ENCODE results near the gene PICK1.
A peak's percentile ranks its signal among the peaks of the same experiment; 100 is the strongest.

Gene PICK1

DNA sequence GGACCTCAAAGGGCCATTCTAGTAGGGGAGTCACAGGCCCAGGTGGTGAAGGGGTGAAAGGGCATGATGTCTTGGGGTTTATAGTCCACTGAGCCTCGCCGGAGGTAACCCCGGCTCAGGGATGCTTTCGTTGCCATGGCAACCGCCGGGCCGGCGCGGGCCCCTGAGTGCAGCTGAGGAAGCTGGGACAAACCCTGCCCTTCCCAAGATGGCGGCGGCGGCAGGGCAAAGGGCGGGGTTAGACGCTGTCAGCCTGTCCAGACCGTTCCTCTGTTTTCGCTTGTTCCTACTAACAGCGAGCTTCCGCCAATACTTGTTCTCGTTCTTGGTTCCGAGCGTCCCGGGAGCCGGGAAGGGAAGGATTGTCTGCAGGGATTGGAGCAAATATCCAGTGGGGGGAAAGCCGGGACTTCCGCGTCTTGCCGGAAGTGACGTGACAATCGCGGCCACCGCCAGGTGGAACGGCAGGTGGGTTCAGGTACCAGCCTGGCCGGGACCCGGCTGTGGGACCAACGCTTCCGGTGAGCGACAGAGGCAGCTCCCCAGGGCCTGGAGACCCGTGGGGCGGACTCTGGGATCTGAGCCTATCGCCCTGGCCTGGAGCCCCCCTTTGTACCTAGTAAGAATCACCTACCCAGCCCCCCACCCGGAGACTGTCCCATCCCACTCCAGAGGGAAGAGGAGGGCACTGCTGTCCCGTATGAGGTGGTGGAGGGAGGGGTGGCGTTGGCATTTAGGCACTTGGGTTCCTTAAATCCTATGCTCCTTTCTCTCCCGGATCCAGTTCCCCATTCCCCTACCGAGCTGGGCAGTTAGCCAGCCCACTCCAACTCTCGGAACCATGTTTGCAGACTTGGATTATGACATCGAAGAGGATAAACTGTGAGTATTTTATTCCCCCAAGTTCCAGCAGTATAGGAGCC, at the start of gene PICK1:
PICK1 (plus strand) TSS at position 436 of the 923 bp plus-strand sequence; CDS start at position 842, 406 bp downstream.
- DNase-seq: peak; percentile 90

DNA sequence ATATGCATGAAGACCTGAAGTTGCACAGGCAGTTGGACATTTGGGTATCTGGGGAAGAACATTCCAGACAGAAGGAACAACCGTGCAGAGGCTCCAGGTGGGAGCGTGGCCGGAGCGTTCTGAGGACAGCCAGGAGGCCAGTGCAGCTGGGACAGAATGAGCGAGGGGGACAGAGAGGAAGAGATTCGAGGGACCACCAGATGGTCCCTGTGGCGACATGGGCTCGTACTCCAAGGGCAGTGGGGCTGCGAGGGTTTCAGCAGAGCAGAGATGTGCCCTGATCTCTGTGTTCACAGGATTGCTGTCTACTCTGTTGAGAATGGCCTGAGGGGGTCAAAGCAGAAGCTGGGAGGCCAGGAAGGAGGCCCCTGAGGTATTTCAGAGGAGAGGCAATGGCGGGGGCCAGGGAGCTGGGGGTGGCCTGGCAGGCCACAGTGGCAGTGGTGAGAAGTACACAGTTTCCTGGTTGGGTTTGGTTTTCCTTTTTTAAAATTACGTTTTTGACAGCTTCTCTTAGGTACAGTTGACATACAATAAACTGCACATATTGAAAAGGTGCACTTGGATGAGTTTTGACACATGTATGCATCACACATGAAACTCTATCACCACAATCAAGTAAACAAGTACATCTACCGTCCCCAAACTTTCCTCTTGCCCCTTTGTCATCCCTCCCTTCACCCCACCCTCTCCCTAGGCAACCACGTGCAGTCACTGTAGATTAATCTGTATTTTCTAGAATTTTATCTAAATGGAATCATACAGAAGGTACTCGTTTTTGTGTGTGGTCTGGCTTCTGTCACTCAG, 48.0 kb upstream of the PICK1 start:
- no peak for DNase-seq

- DNase-seq: no peak
Observed at GRCh38 chr22:38012604-38013072, 44.6 kb upstream of the PICK1 start.

GRCh38 chr22:38014083-38014482, 43.1 kb upstream of the PICK1 start:
- DNase-seq: no peak

DNA sequence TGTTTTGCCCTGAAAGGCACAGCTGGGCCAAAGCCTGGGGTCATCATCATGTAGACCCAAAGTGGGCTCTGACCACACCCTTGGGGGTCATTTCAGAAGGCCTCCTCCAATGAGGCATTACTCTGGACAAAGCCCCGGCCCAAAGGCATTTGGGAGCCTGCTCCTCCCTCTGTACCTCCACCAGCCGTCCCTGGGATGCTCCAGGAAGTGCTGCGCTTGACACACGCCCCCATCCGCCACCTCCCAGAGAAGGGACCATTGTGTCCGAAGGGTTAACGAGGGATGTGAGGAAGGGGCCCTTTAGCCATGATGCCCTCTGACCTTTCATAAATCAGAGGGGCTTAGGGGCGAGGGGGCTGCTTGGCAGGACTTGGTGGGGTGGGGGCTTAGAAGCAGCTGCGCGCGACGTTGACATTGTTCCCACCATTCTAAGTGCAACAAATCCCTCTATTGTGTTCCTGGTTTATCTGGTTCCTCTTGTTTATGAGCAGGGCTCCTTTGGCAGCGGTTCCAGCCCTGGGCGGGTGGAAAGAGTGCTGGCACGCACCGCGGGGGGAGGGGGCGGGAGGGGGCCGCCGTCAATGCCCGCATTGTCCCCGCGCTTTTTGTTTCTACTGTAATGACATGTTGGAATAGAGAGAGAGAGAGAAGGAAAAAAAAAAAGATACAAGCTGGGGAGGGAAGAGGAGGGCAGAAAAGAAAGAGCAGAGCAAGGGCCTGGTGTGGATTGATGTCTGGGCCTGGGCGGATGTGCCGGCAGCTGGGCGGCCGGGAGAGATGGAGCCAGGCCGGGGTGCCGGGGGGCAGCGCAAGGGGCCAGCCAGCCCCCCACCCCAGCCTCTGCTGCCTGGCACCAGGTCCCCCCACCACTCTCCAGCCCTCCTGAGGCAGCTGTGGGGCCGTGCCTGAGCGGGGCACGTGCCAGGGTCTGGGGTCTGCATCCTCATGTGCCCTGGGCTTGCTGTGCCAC, 40.7 kb upstream of the PICK1 start:
- peak; percentile 64 for DNase-seq

DNA sequence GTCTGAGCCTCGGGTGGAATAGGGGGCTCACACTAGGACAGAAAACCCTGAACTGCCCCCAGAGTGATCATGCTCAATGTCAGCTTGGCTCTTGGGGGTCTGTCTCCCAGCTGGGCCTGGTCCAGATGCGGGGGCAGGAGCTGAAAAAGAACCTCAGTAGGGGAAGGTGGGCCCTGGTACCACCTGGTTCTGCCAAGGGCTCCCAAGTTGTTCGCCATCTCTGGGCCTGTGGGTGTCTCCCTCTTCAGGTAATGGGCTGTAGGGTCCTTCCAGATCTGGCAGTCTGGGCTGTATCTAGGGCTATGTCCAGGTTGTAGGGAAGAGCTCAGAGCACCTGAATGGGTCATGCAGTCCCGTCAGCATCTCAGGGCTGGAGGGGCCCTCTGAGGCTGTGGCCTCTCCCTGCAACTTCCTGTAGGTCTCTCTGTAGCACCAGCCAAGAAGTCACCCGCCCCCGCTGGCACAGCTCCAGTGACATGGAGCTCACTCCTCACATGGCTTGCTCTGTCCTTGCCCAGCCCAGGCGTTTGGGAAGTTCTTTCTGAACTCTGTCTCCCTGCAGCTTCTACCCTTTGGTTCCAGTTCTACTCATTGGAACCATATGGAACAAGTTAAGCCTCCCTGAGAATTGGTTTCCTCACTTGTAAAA, 39.8 kb upstream of the PICK1 start:
- DNase-seq: peak; percentile 85

- DNase-seq: no peak
Observed at GRCh38 chr22:38017939-38018885, 39.0 kb upstream of the PICK1 start.

DNA sequence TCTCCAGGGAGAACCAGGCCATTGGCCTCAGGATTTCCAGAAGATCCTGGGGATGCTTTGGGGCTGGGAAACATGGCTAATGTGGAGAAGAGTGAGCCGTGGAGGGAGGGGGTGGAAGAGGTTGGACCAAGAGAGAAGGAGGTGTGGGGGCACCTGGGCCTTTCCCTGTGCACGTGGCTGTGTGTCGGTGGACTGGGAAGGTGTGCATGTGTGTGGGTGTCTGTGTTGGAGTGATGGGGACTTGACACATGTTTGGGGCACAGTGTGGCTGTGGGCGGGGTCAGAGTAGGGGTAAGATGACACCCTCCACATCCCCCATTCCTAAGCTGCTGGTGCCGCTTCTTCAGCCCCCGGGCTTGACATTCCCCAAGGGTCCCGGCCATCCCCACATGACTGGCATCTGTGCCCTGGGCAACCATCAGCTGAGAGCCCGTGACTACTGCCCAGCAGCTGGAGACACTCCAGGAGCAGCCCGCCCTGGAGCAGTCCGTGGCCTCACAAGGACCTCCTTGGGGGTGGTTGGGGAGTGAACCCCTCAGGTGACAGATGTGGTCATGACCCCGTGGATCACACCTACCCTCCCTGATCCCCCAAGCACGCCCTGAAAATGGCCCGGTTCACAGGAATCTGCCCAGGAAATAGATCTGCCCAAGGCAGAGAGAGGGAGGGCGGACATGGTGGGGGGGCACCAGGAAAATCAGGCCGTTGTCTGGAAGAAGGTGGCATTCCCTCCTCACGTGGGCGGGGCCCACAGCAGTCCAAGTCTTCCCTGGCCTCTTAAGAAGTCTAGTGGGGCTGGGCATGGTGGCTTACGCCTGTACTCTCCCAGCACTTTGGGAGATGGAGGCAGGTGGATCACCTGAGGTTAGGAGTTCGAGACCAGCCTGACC, 38.0 kb upstream of the PICK1 start:
- no peak for DNase-seq

DNA sequence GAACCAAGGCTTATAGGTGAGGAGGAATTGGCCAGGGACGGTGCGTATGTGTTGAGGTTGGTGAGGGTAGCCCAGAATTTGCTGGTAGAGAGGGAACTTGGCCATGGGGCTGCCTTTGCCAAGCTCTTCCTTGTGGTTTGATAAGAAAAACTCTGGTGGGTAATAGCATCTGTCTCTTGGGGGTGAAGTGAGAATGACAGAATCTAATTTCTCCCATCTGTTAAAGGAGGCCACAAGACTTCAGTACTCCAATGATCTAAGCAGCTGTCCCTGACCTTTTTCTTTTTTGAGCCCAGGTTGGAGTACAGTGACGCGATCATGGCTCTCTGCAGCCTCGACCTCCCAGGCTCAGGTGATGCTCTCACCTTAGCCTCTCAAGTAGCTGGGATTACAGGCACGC, 36.0 kb upstream of the PICK1 start:
- DNase-seq: peak; percentile 35

GRCh38 chr22:38023045-38023444, 34.2 kb upstream of the PICK1 start:
- no peak for DNase-seq

- DNase-seq: no peak
Observed at GRCh38 chr22:38025514-38025913, 31.7 kb upstream of the PICK1 start.

DNA sequence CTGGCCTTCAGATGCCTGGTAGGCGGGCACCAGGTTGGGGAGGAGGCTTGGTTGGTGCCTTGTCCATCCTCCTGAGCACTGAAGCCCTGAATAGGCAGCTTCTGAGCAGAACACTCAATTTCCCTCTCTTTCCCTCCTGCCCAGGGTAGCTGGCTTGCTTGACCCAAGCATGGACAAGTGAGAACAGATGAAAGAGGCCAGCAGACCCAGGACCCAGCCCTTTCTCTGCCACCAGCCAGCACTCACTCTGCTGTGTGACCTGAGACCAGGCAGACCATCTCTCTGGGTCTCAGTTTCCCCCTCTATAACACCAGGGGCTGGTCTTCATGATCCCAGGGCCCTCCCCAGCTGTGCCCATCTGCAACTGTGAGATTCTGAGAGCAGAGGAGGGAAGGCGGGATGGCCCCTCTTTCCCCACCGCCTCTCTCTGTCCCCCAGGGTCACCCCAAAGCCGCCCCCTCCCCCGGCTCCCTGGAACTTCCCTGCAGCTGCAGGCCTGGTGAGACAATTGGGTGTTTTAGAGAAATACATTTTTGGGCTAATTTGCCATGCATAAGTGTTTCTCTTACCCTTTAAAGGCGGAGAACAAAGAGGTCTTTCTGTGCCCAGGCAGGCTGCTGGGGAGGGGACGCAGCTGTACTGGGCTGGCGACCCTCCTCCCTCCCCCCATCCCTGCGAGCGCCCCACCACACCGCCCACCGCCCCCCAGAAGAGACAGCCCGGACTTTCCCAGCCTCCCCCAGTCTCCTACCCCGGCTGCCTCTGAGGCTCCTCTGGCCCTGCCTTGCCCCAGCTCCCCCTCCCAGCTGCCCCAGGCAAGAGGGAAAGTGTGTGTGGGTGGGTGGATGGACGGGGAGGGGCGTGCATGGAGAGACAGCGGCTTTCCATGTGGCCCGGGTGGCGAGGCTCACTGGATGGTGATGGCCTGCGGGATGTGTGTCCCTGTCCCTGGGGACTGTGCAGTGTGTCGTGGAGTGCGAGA, 30.8 kb upstream of the PICK1 start:
- no peak for DNase-seq

DNA sequence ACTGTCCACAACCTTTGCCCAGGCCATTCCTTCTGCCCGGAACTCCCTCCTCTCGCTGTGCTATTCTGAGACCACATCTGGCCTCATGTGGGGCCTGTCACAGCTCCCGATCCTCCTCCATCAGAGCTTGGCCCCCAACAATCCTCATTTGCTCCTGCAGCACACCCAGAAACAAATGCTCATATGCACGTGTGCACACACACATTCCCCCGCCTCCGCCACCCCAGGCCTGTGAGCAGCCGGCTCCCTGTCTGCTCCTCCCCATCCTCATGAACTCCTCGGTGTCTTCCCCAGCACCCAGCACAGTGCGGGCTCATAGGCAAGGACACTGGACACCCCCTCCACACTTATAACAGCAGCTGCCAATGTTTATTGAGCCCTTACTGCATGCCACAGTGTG, 29.7 kb upstream of the PICK1 start:
- DNase-seq: no peak

GRCh38 chr22:38028344-38029130, 28.7 kb upstream of the PICK1 start:
- no peak for DNase-seq

- DNase-seq: no peak
Observed at GRCh38 chr22:38029370-38029769, 27.8 kb upstream of the PICK1 start.

GRCh38 chr22:38029901-38030300, 27.3 kb upstream of the PICK1 start:
- DNase-seq: no peak

- no peak for DNase-seq
Observed at GRCh38 chr22:38030311-38031133, 26.7 kb upstream of the PICK1 start.

Data from hematopoietic multipotent progenitor cell treated with erythropoietin and hydrocortisone succinate and interleukin-3 and kit ligand, for 4 days (in vitro differentiated cells).